Mucosa of stomach (tissue), 1 donor: ENCODE results near the gene EHBP1L1.
A peak's percentile ranks its signal among the peaks of the same experiment; 100 is the strongest.
"Not testable (repeated sequence)": the region's sequence is repeated elsewhere in the genome, so short reads cannot be mapped to it uniquely, and the experiment has no call there.

Experiments
- H3K27me3 ChIP-seq: one replicate; pipeline ENCODE4 v1.7.0; 2013; ENCODE audit warnings: mild to moderate bottlenecking, low read length; ENCODE audit not compliant: control insufficient read depth, insufficient read depth
- H3K36me3 ChIP-seq: one replicate; pipeline ENCODE4 v1.7.0; 2013; ENCODE audit warnings: low read length; ENCODE audit not compliant: control insufficient read depth, insufficient read depth
- H3K4me1 ChIP-seq: one replicate; pipeline ENCODE4 v1.7.0; 2013; ENCODE audit warnings: mild to moderate bottlenecking, low read length; ENCODE audit not compliant: control insufficient read depth, insufficient read depth
- H3K4me3 ChIP-seq: one replicate; pipeline ENCODE4 v1.7.0; 2013; ENCODE audit warnings: low read length
- H3K9ac ChIP-seq: one replicate; pipeline ENCODE4 v1.7.0; 2013; ENCODE audit warnings: mild to moderate bottlenecking, low read length, moderate library complexity
- H3K9me3 ChIP-seq: one replicate; pipeline ENCODE4 v1.7.0; 2013; ENCODE audit warnings: mild to moderate bottlenecking, low read length, moderate library complexity; ENCODE audit not compliant: control insufficient read depth
- donor health status: Pancreatic carcinoma.

The EHBP1L1 gene

GRCh38 chr11:65636108-65637031 lies 60.5 kb downstream of the EHBP1L1 start:
- no peak overlapping the region for H3K9ac ChIP-seq
- H3K27me3 ChIP-seq = no peaks in the 10 kb centered on the region
- peaks cover 13% of the 10 kb centered on the region for H3K36me3 ChIP-seq
- H3K4me1 ChIP-seq = peaks cover 21% of the 10 kb centered on the region
- H3K9me3 ChIP-seq = no peaks in the 10 kb centered on the region
- H3K4me3 ChIP-seq = no peak overlapping the region

GRCh38 chr11:65637032-65637557 lies 61.2 kb downstream of the EHBP1L1 start:
- H3K27me3 ChIP-seq = peaks cover 4% of the 10 kb centered on the region
- H3K36me3 ChIP-seq = peaks cover 13% of the 10 kb centered on the region
- H3K9ac ChIP-seq = peak overlapping the region; percentile 47
- peaks cover 26% of the 10 kb centered on the region for H3K4me1 ChIP-seq
- H3K9me3 ChIP-seq = no peaks in the 10 kb centered on the region
- H3K4me3 ChIP-seq = no peak overlapping the region

GRCh38 chr11:65637794-65638419 lies 62.1 kb downstream of the EHBP1L1 start, which contains the start of gene SIPA1:
Gene SIPA1, plus strand, starts transcription at chr11:65638101. Its CDS starts 2,821 bp downstream, at chr11:65640922.
- peaks cover 4% of the 10 kb centered on the region for H3K27me3 ChIP-seq
- peak within 1 kb of the TSS; percentile 1 for H3K4me3 ChIP-seq
- peaks cover 26% of the 10 kb centered on the region for H3K4me1 ChIP-seq
- peaks cover 13% of the 10 kb centered on the region for H3K36me3 ChIP-seq
- peak within 1 kb of the TSS; percentile 47 for H3K9ac ChIP-seq
- no peaks in the 10 kb centered on the region for H3K9me3 ChIP-seq

- not testable (repeated sequence) for H3K4me3 ChIP-seq, H3K9me3 ChIP-seq, H3K27me3 ChIP-seq
- Histone ChIP-seq H3K9ac (peak overlapping the region; percentile 47), H3K36me3 (peaks cover 13% of the 10 kb centered on the region), H3K4me1 (peaks cover 26% of the 10 kb centered on the region)
These were observed 63.4 kb downstream of the EHBP1L1 start for GRCh38 chr11:65639228-65639597.

- peaks cover 9% of the 10 kb centered on the region for H3K36me3 ChIP-seq
These were observed 64.0 kb downstream of the EHBP1L1 start for GRCh38 chr11:65639623-65640482.

GRCh38 chr11:65640483-65641296 lies 64.8 kb downstream of the EHBP1L1 start:
- peaks cover 3% of the 10 kb centered on the region for H3K36me3 ChIP-seq
- no peak overlapping the region for H3K4me3 ChIP-seq
- peaks cover 26% of the 10 kb centered on the region for H3K4me1 ChIP-seq
- no peak overlapping the region for H3K9ac ChIP-seq
- H3K27me3 ChIP-seq = peaks cover 4% of the 10 kb centered on the region
- H3K9me3 ChIP-seq = no peaks in the 10 kb centered on the region

More at GRCh38 chr11:65639623-65640482, 64.0 kb downstream of the EHBP1L1 start:
- Histone ChIP-seq H3K4me3 (no peak overlapping the region), H3K4me1 (peaks cover 26% of the 10 kb centered on the region), H3K9ac (no peak overlapping the region), H3K27me3 (peaks cover 4% of the 10 kb centered on the region), H3K9me3 (no peaks in the 10 kb centered on the region)

- Histone ChIP-seq H3K9ac (no peak overlapping the region), H3K4me1 (peaks cover 26% of the 10 kb centered on the region), H3K9me3 (no peaks in the 10 kb centered on the region), H3K27me3 (peaks cover 4% of the 10 kb centered on the region), H3K36me3 (no peaks in the 10 kb centered on the region), H3K4me3 (no peak overlapping the region)
These were observed 65.6 kb downstream of the EHBP1L1 start for GRCh38 chr11:65641297-65642013.
